Suprapubic skin (tissue), 4 donors: ENCODE measurements around the gene TMEM171.

Source experiments
- POLR2A ChIP-seq, 2 donors: fragments of 450-650 bp; IDR thresholded peaks; one replicate each; pipeline ENCODE4 v1.6.1; 2017; ENCODE audit warnings: antibody characterized with exemption in 2 of 2, mild to moderate bottlenecking in 2 of 2, moderate library complexity in 2 of 2
- POLR2AphosphoS5 ChIP-seq, 3 donors: sonication (generic); formaldehyde crosslinking; IDR thresholded peaks; one replicate each; pipeline ENCODE4 v1.6.1; 2017; ENCODE audit warnings: antibody characterized with exemption in 3 of 3
- TF ChIP-seq, protein P1 (sequence below), 2 donors: fragments of 200-600 bp in 1 of 2; fragments of 450-650 bp in 1 of 2; sonication (generic) in 1 of 2; IDR thresholded peaks; one replicate each; pipeline ENCODE4 v1.5.1; 2016 to 2019; ENCODE audit warnings: antibody characterized with exemption in 2 of 2, mild to moderate bottlenecking in 1 of 2, moderate library complexity in 1 of 2

GRCh38 chr5:73129143-73129542 is 8.8 kb downstream of the TMEM171 start:
- no peak for TF ChIP-seq POLR2A (IDR thresholded peaks at IDR 0.05)
- TF ChIP-seq, protein P1, sequence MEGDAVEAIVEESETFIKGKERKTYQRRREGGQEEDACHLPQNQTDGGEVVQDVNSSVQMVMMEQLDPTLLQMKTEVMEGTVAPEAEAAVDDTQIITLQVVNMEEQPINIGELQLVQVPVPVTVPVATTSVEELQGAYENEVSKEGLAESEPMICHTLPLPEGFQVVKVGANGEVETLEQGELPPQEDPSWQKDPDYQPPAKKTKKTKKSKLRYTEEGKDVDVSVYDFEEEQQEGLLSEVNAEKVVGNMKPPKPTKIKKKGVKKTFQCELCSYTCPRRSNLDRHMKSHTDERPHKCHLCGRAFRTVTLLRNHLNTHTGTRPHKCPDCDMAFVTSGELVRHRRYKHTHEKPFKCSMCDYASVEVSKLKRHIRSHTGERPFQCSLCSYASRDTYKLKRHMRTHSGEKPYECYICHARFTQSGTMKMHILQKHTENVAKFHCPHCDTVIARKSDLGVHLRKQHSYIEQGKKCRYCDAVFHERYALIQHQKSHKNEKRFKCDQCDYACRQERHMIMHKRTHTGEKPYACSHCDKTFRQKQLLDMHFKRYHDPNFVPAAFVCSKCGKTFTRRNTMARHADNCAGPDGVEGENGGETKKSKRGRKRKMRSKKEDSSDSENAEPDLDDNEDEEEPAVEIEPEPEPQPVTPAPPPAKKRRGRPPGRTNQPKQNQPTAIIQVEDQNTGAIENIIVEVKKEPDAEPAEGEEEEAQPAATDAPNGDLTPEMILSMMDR (IDR thresholded peaks at IDR 0.05), result no peak
- TF ChIP-seq POLR2AphosphoS5 (IDR thresholded peaks at IDR 0.05), result no peak
